T1000 (cell line): Measurements from ENCODE around the gene KDM4D.
"Not testable (repeated sequence)": the region's sequence is repeated elsewhere in the genome, so short reads cannot be mapped to it uniquely, and the experiment has no call there.

Experiments used
- DNase-seq: peaks from one replicate; lab custom pipeline; 2025; ENCODE audit warnings: mixed read lengths; lab: John Stamatoyannopoulos, UW

Gene KDM4D

DNA sequence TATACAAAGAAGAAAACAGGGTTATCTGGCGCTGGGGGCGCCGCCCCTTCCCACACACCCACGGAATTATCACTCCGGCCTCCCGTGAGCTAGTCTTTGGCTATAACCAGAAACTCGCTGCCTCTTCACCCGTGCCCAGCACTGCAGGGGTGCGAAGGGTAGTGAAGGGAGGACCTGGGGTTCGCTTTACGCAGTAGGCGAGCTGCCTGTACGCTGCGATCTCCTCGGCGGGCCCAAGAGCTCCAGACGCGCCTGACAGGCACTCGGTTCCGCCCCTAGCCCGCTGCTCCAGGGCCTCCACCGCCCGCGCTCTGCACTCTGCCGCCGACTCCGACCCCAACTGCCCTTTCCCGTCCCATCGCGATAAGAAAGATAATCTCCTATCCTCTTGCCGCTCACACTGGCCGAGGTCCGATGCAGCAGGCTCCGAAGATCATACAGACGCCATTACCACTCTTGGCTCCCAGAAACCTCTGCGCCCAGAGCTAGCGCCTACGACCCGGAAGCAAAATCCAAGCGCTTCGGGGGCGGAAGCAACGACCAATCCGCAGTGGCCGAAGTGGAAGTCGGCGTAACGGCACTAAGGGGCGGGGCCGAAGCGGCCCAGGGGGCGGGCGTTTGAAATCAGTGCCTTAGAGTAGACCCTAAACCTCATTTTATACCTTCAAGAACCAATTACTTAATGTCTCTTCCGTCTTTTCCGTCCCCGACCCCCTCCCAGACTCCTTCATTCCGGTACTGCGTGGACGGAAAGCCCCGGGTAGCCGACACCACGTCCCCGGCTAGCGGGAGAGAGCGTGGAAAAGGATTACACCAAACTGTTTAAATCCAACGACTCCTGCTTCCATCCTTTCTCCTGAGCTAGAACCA lies at the start of gene KDM4D, which contains the start of gene CWC15:
TSS of gene KDM4D (plus strand) at position 611 of the 870 bp plus-strand sequence. CDS start 23,664 bp downstream, outside the sequence.
TSS of gene CWC15 (minus strand) at position 458 of the 870 bp plus-strand sequence. CDS start 1,371 bp downstream, outside the sequence.
- peak; percentile 77 for DNase-seq

DNA sequence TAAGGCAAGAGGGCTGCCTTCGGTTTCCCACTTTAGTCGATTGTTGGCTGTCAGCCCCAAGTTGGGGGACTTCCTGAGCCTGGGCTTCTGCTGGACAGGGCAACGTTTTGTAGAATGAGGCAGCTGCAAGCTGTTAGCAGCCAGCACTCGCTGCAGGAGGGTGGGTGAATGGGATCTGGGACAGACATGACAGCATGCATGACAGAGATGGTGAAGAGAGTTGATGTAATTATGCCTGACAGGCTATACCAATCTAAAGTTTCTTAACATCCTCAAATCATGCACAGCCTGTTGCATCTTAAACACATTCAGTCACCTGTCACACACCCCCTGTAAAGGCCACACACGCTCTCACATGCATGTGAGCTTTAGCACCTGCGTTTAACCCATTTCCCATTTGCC lies 49.3 kb upstream of the KDM4D start:
- DNase-seq: no peak

DNA sequence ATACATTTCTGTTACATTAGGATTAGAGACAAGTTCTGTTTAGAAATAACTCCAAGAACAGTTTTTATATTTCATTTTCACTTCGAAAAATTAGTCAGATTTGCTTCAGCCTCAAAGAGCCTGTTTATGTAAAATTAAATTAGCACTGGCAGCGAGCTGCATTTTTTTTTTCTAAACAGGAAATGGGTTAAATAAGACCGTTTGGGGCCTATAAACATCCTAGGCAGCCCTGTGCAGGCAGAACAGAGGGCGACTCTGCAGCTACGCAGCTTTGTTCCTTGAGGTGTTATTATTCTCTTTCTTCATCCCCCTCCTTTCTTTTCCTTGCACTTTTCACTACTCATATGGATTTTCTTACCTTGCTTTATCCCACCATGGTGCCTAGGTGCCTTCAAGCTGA lies 48.9 kb upstream of the KDM4D start:
- DNase-seq: no peak

DNA sequence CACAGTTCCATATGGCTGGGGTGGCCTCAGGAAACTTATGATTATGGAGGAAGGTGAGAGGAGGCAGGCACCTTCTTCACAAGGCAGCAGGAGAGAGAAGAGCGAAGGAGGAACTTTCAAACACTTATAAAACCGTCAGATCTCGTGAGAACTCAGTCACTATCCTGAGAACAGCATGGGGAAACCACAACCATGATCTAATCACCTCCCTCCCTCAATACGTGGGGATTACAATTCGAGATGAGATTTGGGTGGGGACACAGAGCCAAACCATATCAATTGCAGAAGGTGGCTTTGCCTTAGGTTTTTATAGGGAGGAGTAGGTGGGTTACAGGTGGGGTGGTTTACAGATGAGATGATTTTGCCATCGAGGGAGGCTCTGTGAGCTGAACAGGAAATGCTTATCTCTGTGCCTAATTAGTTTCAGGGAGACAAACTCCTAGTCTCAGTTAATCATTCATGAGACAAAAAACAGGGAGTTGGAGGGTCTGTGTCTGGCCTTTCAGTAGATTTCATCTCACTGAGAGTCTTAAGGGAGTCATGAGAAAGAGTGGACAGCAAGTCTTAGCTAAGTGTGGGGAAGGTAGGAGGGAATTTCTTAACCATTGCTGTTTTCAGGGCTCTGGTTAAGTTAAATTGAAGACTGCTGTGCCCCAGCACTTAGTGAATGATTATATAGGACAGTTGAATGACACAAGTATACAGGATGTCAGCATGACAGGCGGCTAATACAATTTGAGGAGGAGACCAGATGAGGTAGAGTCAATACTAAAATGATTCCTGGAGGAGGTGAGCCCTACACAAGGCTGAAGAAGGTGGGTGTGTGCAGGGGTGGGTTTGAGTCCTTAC lies 47.9 kb upstream of the KDM4D start:
- DNase-seq: no peak

DNA sequence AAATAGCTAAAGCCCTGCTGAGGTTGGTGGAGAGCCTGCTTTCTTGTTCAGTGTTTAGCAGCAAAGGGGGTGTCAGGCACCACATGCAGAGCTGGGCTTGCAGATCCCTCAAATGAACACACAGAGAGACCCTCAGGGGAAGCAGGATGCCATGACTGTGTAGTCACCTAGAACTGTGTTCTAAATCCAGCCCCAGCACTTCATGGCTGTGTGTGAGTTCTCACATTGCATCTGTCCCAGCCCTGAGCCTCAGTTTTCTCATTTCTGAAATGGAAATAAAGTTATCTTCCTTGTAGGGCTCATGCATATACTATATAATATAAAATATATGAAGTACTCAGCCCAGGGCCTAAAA lies 47.3 kb upstream of the KDM4D start:
- no peak for DNase-seq

DNA sequence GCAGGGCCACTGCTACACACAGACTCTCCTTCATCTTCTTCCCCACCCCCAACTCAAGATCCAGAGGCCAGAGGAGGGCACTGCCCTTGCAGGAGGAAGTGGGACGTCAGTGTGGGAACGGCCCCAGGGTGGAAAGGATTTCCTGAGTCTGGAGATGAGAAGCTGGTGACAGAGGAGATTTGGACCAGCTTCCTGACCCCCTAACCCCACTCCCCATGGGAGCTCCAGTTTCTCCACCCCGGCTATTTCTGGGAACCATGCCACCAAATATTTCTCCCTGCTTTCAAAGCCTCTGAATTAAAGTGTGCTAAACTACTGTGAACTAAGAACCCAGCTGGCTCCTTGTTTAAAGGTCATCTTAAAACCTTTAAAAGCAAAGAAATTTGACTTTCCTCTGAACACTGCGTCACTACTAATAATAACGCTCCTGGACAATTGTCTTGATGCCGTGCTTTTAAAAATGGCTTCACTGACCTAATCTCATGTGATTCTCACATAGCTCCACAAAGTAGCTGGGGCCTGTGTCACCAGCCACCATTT lies 46.7 kb upstream of the KDM4D start:
- DNase-seq: peak; percentile 26

DNA sequence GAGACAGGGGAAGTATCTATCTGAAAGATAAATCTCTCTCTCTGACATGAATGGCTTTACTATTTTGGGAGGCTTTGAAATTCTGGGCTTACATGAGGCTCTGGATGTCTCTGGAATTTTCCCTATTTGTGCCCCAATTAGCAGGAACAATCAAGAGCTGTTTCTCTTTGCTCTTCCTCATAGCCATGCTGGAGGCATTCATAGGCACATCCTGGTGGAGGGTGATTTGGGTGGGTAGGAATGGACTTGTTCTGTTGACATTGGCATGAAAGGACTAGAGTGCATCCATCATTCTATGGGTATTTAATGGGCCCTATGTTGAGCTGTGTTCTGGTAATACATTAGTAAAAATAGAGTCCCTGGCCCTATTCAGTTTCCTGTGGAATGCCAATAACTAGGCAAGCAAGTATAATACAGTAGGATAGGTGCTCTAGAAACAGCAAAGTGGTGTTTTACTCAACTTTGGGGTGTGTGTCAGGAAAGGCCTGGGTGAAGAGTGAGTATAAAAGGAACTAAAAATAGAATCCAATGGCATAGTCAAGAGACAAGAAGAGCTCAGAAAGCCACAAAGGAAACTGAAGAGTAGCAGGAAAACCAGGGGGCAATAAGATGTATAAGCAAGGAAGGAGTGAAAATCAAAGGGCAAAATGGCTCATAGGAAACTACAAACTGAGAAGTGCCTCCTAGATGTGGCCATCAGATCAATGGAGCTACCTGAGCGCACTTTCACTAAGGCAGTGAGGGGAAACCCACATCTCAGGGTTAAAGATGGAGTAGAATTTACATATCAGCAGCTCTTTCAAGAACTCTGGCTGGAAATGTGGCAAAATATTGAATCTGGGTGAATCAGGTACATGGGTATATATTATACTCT lies 45.2 kb upstream of the KDM4D start:
- no peak for DNase-seq

DNA sequence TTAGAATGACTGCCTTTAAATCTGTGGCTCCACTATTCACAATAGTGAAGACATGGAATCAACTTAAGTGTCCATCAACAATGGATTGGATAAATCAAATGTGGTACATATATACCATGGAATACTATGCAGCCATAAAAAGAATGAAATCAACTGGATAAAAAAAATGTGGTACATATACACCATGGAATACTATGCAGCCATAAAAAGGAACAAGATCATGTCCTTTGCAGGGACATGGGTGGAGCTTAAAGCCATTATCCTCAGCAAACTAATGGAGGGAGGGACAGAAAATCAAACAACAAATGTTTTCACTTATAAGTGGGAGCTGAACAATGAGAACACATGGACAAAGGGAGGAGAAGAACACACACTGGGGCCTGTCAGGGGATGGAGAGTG lies 41.4 kb upstream of the KDM4D start:
- DNase-seq: not testable (repeated sequence)

DNA sequence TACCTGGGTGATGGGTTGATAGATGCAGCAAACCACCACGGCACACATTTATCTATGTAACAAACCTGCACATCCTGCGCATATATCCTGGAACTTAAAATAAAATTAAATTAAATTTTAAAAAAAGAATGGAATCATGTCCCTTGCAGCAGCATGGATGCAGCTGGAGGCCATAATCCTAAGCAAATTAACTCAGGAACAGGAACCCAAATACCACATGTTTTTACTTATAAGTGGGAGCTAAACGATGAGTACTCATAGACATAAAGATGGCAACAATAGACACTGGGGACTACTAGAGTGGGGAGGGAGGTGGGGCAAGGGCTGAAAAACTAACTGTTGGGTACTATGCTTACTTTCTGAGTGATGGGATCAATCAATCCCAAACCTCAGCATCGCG lies 41.0 kb upstream of the KDM4D start:
- DNase-seq: no peak

DNA sequence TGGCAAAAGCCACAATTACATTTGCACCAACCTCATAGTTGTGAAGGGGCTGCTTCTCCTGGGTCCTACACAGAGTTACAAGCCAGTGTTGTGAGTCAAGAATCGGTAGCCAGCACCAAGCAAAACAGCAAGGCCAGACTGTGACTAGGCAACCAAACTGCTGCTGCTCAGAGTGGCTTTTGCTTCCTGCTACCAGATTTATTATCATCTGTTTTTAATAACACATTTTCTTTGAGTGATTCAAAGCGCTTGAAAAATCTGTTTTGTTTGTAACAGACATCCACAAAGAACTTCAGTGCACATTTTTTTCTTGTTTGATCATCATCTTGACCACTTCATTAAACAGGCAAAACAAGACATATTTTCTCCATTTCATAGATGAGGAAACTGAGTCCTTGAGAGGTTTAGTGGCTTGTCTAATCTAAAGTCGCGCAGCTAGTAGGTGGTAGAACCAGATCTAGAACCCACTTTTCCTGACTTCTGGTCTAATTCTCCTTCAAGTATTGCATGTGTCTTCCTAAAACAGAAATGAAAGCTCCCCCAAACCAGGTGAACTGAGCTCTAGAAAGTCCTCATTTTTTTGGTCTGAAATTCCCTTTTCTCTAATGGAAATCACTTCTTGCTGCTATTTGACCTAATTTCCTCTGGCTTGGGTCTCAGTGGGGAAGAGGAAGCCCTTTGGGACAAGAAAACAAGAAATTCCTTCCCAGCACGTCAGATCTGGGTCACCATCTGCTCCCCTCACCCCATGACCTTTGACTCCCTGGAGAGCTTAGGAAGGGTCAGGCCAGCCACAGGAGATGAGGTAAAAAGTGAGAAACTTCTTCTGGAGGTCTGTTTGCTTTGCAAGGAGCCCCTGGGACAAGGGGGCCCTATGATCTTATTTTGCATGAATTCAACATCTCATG lies 40.0 kb upstream of the KDM4D start:
- peak; percentile 2 for DNase-seq

DNA sequence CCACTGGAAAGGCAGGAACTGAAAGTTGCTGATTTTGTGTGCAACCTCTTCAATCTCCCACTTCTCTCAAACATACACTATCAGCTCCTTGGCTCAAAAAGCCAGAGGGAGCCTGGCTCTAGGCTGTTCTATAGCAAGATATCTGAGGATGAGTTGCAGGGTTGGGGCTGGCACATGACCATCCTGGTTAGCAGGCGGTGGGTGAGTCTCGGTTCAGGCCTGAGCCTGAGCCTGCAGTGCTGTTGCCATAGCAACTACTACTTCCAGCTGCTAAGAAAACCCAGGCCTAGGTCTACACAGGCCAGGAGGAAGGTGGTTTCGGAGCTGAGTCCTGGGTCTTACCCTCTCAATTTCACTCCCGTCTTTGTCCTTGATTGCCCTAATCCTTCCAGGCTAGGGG lies 39.1 kb upstream of the KDM4D start:
- DNase-seq: no peak

DNA sequence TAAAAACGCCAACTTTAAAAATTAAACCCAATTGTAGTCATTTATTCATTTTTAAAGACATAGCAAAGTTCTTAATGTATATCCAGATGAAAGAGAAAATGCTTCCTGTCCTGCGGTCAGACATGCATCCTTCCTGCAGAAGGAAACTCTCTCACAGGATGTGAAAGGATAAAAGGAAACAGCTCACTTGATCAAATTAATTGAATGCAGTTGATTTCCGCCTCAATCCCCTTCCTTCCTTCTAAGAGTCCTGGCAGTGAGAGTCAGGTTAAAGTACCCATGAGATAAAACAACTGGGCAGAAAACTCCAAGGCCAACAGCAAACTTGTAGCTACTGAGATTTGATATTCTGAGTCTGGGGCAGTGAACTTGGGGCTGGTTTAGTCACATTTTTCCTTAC lies 38.7 kb upstream of the KDM4D start:
- DNase-seq: no peak

DNA sequence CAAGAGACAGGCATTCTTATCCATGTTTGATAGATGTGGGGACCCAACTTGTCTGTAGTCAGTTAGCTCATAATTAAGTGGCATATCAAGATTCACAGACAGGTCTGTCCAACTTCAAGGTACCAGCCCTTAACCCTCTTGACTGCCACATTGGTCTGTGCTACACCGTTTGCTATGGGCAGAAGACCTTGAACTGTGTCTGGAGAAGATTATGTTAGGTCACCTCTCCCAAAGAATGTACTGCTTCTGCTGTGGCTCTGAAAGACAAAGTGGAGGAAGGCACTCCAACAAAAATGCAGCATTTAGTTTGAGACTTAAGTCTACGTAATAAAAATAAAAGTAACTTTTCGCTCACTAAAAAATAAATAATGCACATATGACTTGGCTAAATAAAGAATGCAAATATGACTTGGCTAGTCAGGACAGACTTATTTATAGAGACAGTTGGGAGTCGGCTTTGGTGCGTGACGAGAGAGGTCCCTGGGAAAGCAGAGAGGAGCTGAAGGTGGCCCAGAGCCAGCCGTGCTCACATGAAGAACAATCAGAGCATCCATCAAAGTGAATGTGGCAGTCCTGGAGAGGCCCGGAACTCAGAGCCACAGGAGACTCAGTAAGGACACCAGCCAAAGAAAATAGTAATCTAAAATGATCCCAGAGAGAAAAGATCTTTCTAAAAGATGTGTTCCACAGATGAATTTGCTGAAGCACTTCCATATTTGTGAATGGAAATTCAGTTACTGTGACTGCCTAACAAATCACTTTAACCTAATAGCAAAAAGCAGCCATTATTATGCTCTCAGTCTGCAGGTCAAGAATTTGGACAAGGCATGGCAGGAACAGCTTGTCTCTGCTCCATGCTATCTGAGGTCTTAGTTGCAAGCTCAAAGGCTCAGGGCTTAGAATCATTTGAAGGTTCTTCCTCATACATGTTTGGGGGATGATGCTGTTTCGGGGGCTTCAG lies 35.1 kb upstream of the KDM4D start:
- DNase-seq: no peak

DNA sequence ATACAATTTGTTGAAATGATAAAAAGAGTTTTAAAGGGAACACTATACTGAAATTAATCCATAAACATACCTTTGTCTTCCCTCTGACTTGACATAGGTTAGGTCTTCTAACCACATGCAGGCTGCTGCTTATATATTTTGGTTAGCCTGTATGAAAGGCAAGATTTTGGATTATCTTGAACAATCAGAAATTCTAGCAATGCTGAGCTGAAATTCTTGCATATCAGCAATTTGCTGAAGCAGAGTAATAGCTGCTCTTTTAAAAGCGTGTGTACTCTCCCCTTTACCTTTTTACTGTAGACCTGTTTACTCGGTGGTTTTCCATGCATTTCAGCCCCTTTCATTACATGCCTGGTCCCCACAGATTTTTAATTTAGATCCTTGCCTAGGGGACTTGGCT lies 34.2 kb upstream of the KDM4D start:
- DNase-seq: no peak

DNA sequence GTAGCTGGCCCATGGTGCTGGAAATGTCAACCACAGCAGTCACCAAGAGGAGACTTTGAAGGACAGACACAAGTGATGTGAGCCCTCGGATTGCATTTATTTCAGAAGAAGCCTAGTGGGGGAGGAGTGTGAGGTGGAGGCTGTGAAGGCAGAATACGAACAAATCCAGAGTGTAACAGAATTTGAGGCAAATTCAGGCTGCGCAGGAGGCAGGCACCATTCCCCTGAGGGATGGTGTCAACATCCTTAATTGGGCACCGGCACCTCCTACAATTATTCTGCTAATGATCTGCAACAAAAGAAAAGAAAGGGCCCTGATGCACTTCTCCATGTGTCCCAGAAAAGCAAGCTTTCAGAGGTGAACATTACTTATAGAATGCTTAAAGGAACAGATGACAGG lies 32.4 kb upstream of the KDM4D start:
- no peak for DNase-seq

DNA sequence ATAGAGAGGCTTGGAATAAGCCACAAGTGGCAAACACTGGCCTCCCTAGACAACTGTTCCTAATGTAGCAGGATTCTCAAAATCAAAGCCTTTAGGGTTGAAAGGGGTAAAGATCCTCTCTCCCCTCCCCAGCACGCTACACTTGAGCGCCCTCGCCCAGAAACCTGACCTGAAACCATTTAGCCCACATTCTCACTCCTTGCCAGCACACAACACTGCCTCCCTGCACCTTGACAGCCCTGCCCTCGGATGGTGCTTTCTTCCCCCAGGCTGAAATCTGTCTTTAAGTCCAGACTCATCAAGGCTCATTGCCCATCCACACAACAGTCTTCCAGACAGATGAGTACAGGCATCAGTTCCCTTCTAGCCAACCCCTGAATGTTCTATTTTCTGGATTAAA lies 26.7 kb upstream of the KDM4D start:
- no peak for DNase-seq

DNA sequence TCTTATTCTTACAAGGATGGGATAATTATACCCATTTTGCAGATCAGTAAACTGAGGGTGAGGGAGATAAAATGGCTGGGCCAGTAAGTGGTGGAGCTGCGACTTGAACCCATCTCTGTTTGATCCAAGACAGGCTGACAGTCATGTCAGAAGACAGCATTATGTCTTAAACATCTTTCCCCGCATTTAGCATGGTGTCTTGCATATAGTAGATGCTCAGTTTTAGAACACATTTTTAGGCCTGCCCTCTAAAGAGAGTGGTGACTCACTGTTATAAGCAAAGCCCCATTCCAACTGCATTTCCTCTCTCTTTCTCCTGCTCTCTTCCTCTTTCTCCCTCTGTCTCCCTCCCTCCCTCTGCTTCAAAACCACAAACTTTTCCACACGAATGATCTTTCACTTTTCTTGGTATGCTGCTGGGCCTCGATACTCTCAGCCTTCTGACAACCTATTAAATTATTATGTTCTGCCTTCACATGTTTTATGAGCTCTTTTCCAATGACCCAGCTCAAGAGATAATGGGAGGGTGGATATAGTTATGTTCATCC lies 25.4 kb upstream of the KDM4D start:
- no peak for DNase-seq

DNA sequence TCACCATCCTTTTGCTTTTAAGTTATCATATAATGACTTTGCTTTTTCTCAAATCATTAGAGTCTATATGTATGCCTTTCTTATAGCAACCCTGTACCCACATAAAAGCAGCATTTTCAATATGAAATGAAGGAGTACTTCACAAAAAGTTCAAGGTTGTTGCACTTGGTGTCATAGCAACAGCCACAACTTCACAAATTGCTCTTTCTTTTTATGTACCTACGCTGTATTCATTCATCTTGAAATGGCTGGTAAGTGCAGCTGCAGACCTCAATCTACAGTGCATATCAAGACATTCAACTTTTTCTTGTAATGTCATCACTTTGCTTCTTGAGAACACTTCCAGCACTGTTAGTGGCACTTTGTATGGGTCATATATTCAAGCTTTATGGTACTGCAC lies 18.8 kb upstream of the KDM4D start:
- no peak for DNase-seq

DNA sequence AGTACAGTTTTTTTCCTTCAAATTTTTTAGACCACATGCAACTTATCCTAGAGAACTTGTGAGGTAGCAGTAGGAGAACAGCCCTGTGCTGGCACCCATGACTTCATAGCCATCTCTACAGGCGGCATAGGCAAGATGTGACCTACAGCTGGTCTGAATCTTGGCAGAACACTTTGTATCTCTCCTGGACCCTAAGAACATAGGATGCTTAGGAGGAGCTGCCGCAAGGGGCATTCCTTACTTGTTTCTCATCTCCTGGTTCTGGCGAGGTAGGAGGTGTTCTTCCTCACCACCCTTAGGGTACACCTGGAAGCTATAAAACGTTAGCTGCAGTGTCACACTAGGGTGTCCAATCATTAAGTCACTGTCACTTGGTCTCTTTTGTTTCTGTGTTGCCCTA lies 16.5 kb upstream of the KDM4D start:
- DNase-seq: no peak
